Measurements from ENCODE around the gene KMT5B. TPM values are rescaled to one million over a fixed set of nuclear protein-coding genes. Genes with fewer than 3 reads are reported as not detected.

KMT5B gene
- total and polyA plus RNA-seq, 5 experiments from 2014 or later, result 31.5 to 56.0 (median 41.8) TPM

DNA sequence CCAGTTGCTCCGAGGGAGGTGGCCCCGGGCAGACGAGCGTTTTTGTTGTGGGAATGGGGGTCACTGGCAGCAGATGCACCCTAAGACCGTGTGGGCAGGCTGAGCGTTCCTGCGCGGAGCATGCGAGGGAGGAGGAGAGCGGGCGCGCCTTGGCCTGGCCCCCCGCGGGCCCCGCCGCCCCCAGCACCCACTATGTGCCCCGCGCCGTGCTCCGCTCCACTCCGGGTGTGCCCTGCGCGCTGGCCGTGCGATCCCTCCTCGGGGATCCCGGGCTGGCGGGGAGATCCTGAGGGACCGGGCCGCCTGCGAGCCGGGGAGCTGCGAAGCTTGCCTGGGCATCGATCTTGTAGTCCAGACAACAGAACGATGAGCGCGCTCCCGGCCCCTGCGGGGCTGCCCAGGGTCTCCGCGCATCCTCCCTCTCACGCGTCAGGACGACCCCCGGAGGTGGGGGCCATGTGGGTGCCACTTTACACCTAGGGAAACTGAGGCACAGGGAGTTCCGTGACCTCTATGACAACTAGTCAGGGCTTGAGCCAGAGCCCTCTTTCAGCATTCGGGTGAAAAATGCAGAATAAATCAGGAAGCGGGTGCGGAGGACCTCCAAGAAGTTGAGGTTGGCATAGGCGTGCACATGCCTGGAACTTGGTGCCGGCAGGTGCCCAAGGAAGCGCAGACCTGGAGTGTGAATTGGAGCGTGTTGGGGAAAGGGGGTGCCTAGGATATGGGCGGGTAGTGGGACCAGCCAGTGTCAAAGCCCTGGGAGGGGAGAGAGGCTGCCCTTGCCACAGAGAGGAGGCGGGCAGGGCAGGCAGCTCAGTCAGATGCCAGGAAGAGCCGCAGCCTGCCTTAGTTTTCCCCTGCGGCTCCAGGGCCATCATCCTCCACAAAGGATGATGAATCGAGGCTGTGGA, 1.3 kb upstream of the KMT5B start:
- Mint-ChIP-seq H3K36me3 (no peaks in the 10 kb centered on the region), H3K4me3 (peak overlapping the region; percentile 75 to 90 (median 82)), H3K9me3 (peaks cover 0 to 3% (median 0%) of the 10 kb centered on the region in 9 donors), H3K4me1 (peaks cover 18 to 44% (median 39%) of the 10 kb centered on the region in 4 donors), H3K27ac (peak overlapping the region in 9 of 10 donors; percentile 56 to 89 (median 76)), H3K27me3 (peaks cover 0 to 3% (median 0%) of the 10 kb centered on the region in 5 donors)
- peak in 4 of 10 donors; percentile 6 to 32 (median 24) for DNase-seq
- ATAC-seq, result peak; percentile 17 to 42
- POLR2A ChIA-PET, result interaction anchor here (0.6 to 0.8 kb wide), 5 partner anchors 12 to 210 kb away, joined by 3 to 7 read pairs (median 3); partner anchors contain the start of genes C11orf24 and UNC93B1

DNA sequence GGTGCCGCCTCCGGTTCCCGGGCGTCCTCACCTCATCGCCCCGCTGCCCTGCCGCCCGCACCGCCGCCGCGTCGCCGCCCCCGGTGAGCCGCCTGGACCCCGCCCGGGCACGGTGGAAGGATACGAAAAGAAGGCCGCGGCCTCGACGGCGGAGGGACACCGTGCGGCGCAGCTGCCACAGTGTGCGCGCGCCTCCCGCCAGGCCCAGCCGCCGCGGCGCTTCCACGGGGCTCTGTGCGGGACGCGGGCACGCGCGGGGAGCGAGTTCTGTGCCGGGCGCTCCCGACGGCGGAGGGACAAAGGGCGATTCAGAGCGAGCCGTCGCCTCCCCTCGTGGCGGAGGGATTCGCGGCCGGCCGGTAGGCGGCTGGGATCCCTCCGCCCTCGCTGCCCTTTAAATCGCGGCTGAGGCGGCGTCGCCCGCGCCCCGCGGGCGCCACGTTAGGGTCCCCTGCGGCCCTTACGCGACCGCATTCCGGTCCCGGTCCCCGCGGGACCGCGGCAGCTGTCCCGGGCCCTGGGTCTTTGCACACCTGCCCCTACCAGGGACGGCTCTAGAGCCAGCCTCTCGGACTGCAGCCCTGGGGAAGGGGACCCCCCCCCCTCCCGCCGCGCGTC, 568 bp upstream of the KMT5B start:
- Mint-ChIP-seq H3K27me3 (peaks cover 0 to 3% (median 0%) of the 10 kb centered on the region in 5 donors), H3K4me1 (peaks cover 21 to 51% (median 47%) of the 10 kb centered on the region in 4 donors), H3K4me3 (peak overlapping the region; percentile 56 to 92 (median 78)), H3K36me3 (no peaks in the 10 kb centered on the region), H3K27ac (peak overlapping the region in 6 of 10 donors; percentile 44 to 95 (median 78)), H3K9me3 (peaks cover 0 to 3% (median 0%) of the 10 kb centered on the region in 9 donors)
- peak; percentile 38 for ATAC-seq
- peak; percentile 63 to 95 (median 82) for DNase-seq
- POLR2A ChIA-PET, result interaction anchor here (0.6 to 0.8 kb wide), 4 partner anchors 13 to 210 kb away, joined by 3 to 4 read pairs (median 3); partner anchors contain the start of genes C11orf24 and UNC93B1

DNA sequence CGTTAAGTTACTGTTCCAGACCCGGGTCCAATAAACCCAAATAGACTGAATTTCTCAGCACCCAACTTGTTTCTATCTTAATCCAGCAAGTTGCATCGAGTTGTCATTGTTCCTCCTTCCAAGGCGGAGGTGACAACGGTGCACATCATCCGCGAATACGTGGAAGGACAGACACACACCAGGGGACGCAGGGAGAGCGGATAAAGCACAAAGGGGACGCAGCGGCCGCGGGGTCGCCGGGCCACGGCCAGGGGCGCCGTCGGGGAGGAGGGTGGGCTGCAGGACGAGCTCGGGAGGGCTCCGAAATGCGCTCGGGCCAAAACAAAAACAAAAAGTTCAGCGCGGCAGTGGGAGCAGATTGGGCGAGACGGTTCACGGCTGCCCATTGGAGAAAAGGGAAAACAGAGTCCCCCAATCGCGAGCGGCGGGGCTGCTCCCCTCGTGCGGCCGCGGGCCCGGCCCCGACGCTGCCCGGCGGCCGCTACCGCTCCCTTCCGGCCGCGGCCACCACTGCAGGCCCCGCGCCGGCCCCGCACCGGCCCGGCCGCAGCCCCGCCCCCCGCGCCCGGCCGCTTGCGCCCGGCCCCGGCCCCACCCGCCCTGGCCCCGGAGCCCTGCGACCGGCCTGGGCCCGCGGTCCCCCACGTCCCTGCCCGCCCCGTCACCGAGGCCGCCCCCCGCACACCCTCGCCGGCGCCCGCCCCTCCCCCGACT, 518 bp downstream of the KMT5B start:
- H3K9me3 Mint-ChIP-seq, result peaks cover 0 to 3% (median 0%) of the 10 kb centered on the region in 9 donors
- peaks cover 24 to 58% (median 53%) of the 10 kb centered on the region in 4 donors for H3K4me1 Mint-ChIP-seq
- peak overlapping the region; percentile 87 to 98 (median 94) for H3K4me3 Mint-ChIP-seq
- ATAC-seq (peak; percentile 54), DNase-seq (peak; percentile 36 to 70 (median 52))
- H3K27me3 Mint-ChIP-seq, result peaks cover 0 to 3% (median 0%) of the 10 kb centered on the region in 5 donors
- peak overlapping the region; percentile 89 to 98 (median 95) for H3K27ac Mint-ChIP-seq
- H3K36me3 Mint-ChIP-seq, result no peaks in the 10 kb centered on the region
- POLR2A ChIA-PET, result interaction anchor here (0.6 to 3.3 kb wide), 3 partner anchors 60 to 1018 kb away, joined by 3 to 8 read pairs (median 3); partner anchors contain the start of gene TCIRG1

DNA sequence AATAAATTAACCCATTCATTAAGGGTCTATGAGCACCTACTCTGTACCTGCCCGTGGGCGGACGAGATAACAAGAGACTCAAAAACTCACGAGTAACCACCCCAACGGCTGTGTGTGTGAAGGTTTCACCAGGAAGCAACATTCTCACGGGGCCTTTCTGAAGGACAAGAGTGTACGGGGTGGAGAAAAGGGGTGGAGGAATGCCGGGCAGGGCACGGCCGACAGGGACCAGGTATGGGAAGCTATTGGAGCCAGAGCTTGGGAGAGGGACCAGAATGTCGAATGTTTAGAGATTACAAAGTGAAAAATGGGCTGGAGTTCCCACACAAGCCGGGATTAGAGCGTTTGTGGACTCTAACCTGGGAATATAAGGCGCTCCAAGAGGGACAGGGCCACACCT, 1.6 kb downstream of the KMT5B start:
- Mint-ChIP-seq H3K36me3 (no peaks in the 10 kb centered on the region), H3K27me3 (peaks cover 0 to 3% (median 0%) of the 10 kb centered on the region in 5 donors), H3K4me1 (peaks cover 26 to 66% (median 61%) of the 10 kb centered on the region in 4 donors), H3K27ac (peak overlapping the region; percentile 88 to 96 (median 92)), H3K4me3 (peak overlapping the region; percentile 87 to 98 (median 94)), H3K9me3 (peaks cover 0 to 3% (median 0%) of the 10 kb centered on the region in 9 donors)
- DNase-seq, result no peak
- POLR2A ChIA-PET, result interaction anchor here (0.5 to 3.3 kb wide), 3 partner anchors 29 to 173 kb away, joined by 3 to 8 read pairs (median 4); partner anchors contain the start of gene TCIRG1
- ATAC-seq, result no peak

DNA sequence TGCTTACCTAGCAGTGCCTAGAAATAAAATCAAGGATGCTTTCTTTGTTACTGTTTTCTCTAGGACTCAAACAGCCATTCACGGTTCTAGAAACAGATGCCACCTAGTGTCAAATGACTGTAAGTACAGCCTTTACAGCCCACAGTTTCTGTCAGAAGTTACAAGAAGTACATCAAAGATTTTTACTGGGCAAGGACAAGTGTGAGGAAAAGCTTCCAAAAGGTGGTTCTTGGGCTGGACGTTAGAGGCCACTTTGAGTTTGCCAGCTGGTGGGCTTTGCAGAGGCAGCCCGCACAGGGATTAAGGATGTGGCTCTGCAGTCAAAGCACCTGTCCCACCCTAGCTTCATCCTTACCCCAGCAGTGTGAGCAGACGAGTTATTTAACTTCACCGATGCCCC, 6.9 kb downstream of the KMT5B start:
- Mint-ChIP-seq H3K4me1 (peaks cover 26 to 91% (median 79%) of the 10 kb centered on the region in 4 donors), H3K9me3 (no peaks in the 10 kb centered on the region), H3K27ac (peak overlapping the region in 6 of 10 donors; percentile 3 to 57 (median 26)), H3K4me3 (peak overlapping the region in 6 of 10 donors; percentile 0 to 46 (median 32)), H3K27me3 (no peaks in the 10 kb centered on the region), H3K36me3 (no peaks in the 10 kb centered on the region)
- ATAC-seq, result peak; percentile 46 to 54
- POLR2A ChIA-PET, result no interaction called here
- DNase-seq, result peak in 5 of 10 donors; percentile 26 to 68 (median 57)

DNA sequence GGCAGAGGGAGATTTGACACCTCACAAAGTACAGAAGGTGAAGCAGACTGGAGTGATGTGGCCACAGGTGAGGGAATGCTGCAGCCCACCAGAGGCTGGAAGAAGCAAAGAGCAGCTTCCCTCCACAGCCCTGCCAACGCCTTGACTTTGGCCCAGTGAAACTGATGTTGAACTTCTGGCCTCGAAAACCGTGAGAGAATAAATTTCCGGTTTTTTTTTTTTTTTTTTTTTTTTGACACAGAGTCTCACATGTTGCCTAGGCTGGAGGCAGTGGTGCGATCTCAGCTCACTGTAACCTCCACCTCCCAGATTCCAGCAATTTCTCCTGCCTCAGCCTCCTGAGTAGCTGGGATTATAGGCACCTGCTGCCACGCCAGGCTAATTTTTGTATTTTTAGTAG, 8.7 kb downstream of the KMT5B start:
- ATAC-seq, result no peak
- no peak for DNase-seq
- no peaks in the 10 kb centered on the region for H3K27me3 Mint-ChIP-seq
- H3K4me1 Mint-ChIP-seq, result peaks cover 29 to 90% (median 78%) of the 10 kb centered on the region in 4 donors
- no peak overlapping the region for H3K27ac Mint-ChIP-seq
- peak overlapping the region in 2 of 10 donors; percentile 22 to 54 for H3K4me3 Mint-ChIP-seq
- no peaks in the 10 kb centered on the region for H3K9me3 Mint-ChIP-seq
- peaks cover 0 to 3% (median 0%) of the 10 kb centered on the region in 3 donors for H3K36me3 Mint-ChIP-seq
- POLR2A ChIA-PET, result interaction anchor here (0.7 kb wide), 1 partner anchor 162 kb away, joined by 9 read pairs; no protein-coding TSS in a partner anchor

DNA sequence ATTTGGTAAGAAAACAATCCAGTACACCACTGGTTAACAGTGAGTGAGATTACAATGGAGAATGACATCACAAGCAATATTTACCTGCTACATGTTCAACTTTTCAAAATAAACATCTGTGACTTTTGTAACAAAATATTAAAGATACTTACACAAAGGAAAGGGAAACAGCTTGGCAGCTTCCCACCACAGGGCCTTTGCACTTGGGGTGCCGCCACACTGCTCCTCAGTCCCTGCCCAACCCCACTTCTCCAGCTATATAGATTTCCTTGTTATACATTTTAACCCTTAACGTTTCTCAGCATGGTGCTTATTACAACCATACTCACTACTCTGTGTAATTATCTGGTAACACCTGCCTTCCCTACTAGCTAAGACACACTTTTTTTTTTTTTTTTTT, 10.9 kb downstream of the KMT5B start:
- POLR2A ChIA-PET, result no interaction called here
- DNase-seq, result no peak
- H3K9me3 Mint-ChIP-seq, result no peaks in the 10 kb centered on the region
- H3K4me1 Mint-ChIP-seq, result peaks cover 35 to 96% (median 80%) of the 10 kb centered on the region in 4 donors
- H3K36me3 Mint-ChIP-seq, result peaks cover 0 to 9% (median 0%) of the 10 kb centered on the region in 3 donors
- H3K27ac Mint-ChIP-seq, result no peak overlapping the region
- H3K4me3 Mint-ChIP-seq, result peak overlapping the region in 1 of 10 donors; percentile 20
- ATAC-seq, result no peak
- no peaks in the 10 kb centered on the region for H3K27me3 Mint-ChIP-seq

DNA sequence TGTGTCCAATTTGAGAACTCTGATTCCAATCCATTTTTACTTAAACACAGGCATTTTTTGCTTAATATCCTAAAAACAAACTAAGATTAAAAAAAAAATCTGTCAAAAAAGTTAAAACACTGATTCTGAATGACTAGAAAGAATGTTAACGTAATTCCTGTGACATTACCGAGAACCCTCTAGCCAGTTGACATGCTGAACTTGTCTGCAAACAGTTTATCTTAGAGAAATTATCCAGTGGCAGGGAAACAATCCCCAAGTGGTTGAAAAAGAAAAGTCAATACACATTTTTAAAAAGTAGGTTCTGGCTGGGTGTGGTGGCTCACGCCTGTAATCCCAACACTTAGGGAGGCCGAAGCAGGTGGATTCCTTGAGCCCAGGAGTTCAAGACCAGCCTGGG, 11.6 kb downstream of the KMT5B start:
- H3K4me1 Mint-ChIP-seq, result peaks cover 35 to 94% (median 77%) of the 10 kb centered on the region in 4 donors
- no peak overlapping the region for H3K27ac Mint-ChIP-seq
- POLR2A ChIA-PET, result no interaction called here
- ATAC-seq (no peak), DNase-seq (no peak)
- H3K27me3 Mint-ChIP-seq, result no peaks in the 10 kb centered on the region
- peaks cover 0 to 9% (median 0%) of the 10 kb centered on the region in 3 donors for H3K36me3 Mint-ChIP-seq
- H3K9me3 Mint-ChIP-seq, result no peaks in the 10 kb centered on the region
- H3K4me3 Mint-ChIP-seq, result no peak overlapping the region

DNA sequence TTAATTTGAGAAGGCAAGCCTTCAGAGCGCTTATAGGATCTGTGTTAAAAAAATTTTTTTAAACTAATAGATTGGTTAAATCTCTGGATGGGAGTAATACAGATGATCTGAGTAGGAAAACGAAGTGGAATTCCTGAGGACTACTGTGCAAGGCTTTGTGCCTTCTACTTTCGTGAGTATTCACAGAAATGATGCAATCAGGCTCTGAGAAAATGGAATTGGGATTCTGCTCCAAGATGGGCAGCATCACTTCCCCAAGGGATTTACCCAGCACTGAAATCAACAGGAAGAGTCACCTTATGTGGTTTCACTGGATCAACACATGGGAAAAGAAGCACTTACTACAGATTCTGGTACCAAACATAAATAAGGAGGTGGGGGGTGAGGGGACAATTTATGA, 12.5 kb downstream of the KMT5B start:
- Mint-ChIP-seq H3K4me3 (peak overlapping the region in 1 of 10 donors; percentile 42), H3K9me3 (no peaks in the 10 kb centered on the region), H3K4me1 (peaks cover 29 to 94% (median 76%) of the 10 kb centered on the region in 4 donors), H3K36me3 (peaks cover 0 to 9% (median 0%) of the 10 kb centered on the region in 3 donors), H3K27me3 (no peaks in the 10 kb centered on the region), H3K27ac (no peak overlapping the region)
- DNase-seq (no peak), ATAC-seq (no peak)
- POLR2A ChIA-PET, result no interaction called here

DNA sequence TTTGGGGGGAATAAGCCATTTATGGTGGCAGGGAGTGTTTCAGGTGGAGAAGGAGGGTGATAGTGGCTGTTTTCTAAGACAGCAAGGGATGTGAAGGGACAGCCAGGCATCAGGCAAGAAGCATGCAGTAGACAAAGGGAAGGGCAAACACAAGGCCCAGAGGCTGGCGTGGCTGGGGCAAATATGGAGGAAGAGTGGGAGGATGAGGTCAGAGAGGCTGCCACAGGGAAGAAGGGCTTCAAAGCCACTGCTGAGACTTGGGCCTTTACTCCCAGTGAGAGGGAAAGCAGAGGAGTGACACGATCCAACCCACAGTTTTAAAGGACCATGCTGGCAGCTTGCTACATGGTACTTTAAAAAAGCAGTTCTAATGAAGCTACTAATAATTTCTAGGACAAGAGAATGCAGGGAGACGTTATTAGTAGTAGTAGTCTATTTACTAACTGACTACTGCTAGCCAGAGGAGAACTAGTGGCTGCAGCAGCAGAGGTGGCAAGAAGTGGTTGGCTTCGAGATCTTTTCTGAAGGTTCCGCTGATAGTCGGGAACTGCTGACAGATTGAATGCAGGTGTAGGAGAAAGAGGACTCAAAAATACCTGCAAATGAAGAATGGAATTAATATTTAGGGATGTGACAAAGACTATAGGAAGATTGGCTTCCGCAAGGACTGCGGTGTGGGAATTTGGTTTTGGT, 13.7 kb downstream of the KMT5B start:
- H3K36me3 Mint-ChIP-seq, result peaks cover 0 to 9% (median 0%) of the 10 kb centered on the region in 3 donors
- no peaks in the 10 kb centered on the region for H3K27me3 Mint-ChIP-seq
- no peaks in the 10 kb centered on the region for H3K9me3 Mint-ChIP-seq
- ATAC-seq (no peak), DNase-seq (no peak)
- peak overlapping the region in 4 of 10 donors; percentile 0 to 51 (median 14) for H3K4me3 Mint-ChIP-seq
- peaks cover 31 to 94% (median 79%) of the 10 kb centered on the region in 4 donors for H3K4me1 Mint-ChIP-seq
- POLR2A ChIA-PET, result no interaction called here
- H3K27ac Mint-ChIP-seq, result peak overlapping the region in 1 of 10 donors; percentile 21

DNA sequence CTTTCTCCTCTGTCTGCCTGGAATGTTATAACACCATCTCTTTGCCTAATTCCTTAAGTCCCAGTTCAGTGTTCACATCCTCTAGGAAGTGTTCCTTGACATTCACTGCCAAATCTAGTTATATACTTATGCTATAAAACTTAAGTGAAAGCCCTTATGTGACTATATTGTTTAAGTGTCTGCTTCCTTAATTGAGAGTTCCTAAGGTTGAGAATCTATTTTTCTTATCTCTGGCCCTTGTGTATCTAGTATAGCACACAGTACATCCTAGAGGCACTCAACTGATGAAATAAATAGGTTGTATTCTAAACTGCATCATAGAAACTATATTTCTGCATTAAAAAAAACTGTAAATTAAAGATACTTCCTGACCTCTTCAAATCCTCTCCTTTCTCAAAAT, 16.9 kb downstream of the KMT5B start:
- H3K9me3 Mint-ChIP-seq, result no peaks in the 10 kb centered on the region
- H3K36me3 Mint-ChIP-seq, result peaks cover 0 to 11% (median 0%) of the 10 kb centered on the region in 3 donors
- no peak for DNase-seq
- ATAC-seq, result no peak
- peak overlapping the region in 3 of 10 donors; percentile 3 to 33 (median 9) for H3K4me3 Mint-ChIP-seq
- H3K27ac Mint-ChIP-seq, result peak overlapping the region in 5 of 10 donors; percentile 17 to 49 (median 34)
- no peaks in the 10 kb centered on the region for H3K27me3 Mint-ChIP-seq
- H3K4me1 Mint-ChIP-seq, result peaks cover 39 to 91% (median 82%) of the 10 kb centered on the region in 4 donors
- POLR2A ChIA-PET, result no interaction called here
